Fibroblast of skin of back (primary cell): ENCODE measurements around the gene MYO1D.
A peak's percentile ranks its signal among the peaks of the same experiment; 100 is the strongest.

ENCODE experiments used
- DNase-seq: peaks from one replicate; pipeline ENCODE4 v3.0.0-alpha.2; 2013

MYO1D gene

GRCh38 chr17:32615326-32615725 is 261.6 kb downstream of the MYO1D start:
- no peak for DNase-seq

DNA sequence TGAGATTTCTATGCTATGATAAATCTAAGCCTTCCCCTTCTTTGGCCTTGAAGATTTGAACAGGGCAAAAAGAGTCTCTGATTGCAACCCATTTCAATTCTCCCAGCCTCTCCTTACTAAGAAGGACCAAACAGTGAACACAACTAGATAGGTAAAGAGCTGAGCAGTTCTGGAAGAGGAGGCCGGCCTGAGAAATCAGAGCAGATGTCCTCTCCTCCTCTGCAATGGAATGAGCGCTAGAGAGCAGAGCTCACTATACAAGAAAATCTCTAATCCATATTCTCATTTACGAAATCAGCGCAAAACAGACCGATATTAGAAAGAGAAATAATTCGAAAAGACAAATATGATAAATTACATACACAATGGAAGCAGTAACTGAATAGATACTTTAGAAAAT is 266.0 kb downstream of the MYO1D start:
- DNase-seq: no peak

- no peak for DNase-seq
Observed at GRCh38 chr17:32609884-32610650, 266.9 kb downstream of the MYO1D start.

DNA sequence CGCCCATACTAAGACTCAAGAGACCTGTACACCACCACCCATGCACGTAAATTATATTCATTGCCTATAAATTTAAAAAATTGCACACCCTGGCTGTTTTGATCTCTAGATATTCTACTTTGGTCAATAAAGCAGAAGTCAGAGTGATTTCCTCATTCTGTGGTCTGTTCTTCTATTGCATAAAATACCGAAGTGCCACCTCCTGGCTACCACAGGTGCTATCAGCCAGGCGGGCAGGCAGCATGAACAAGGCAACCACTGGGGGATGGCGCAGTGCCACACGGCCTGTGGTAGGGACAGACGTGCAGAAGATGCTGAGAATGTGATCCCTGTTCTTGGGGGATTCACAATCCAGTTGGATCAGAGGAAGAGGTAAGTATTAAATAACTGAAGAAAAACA is 267.8 kb downstream of the MYO1D start:
- DNase-seq: peak; percentile 13

- DNase-seq: no peak
Observed at GRCh38 chr17:32608267-32608666, 268.7 kb downstream of the MYO1D start.

DNA sequence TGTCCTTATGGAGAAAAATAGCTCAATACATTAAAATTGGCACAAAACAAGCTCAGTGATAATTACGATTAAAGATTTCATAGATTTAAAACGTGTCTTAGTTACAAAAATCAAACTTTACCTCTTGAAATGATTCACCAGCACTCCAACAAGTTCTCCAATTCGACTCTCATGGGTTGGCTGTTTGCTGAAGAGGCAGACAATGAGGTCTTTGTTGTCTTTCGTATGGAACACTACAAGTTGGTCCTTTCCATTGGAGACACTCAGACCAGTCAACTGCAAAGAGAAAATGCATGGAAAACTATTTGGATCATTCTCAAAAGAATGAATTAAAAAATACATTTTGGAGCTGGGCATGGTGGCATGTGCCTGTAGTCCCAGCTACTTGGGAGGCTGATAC is 272.0 kb downstream of the MYO1D start:
- no peak for DNase-seq

DNA sequence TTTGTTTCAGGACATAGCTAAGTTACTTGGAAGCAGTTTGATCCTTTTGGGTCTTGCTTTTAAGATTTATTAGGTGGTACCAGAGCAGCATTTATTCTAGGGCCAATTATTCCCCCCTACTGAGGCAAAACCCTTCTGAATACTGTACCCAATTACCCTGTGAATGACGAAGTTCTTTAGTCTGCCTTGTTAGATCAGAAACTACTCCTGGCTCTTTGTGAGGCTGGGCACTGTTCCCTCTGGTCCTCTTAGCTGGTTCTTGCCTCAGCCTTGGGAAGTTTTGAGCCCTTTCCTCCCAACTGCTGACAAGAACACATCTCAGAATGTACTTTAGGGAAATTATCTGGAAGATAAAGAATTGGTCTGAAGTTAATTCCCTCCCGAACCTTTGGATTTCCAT is 274.5 kb downstream of the MYO1D start:
- DNase-seq: no peak

- no peak for DNase-seq
Observed at GRCh38 chr17:32601866-32602265, 275.1 kb downstream of the MYO1D start.

DNA sequence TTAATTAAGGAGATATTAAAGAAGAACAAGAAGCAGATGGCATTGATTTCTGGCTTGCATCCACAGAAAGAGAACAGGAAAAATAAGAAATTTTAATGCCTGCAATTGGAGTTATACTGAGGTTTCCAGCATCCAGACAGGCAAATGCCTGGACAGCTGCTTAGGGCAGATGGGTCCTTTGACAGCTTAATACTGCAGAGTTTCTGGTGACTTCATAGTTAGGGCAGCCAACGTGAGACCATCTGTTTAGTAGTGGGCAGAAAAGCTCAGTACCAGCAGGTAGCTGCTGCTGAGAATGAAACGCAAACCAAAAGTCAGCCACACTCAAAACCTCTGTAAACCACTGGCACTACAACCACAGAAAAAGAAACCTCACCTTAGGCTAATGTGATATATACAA is 280.3 kb downstream of the MYO1D start:
- no peak for DNase-seq

- no peak for DNase-seq
Observed at GRCh38 chr17:32596206-32596605, 280.7 kb downstream of the MYO1D start.

GRCh38 chr17:32593003-32593402 is 283.9 kb downstream of the MYO1D start:
- DNase-seq: no peak

GRCh38 chr17:32591405-32591804 is 285.5 kb downstream of the MYO1D start:
- DNase-seq: no peak

- DNase-seq: no peak
Observed at GRCh38 chr17:32590974-32591373, 285.9 kb downstream of the MYO1D start.

GRCh38 chr17:32588982-32589381 is 287.9 kb downstream of the MYO1D start:
- DNase-seq: no peak

- DNase-seq: no peak
Observed at GRCh38 chr17:32588135-32588534, 288.8 kb downstream of the MYO1D start.

GRCh38 chr17:32586666-32587065 is 290.3 kb downstream of the MYO1D start:
- DNase-seq: peak; percentile 80

DNA sequence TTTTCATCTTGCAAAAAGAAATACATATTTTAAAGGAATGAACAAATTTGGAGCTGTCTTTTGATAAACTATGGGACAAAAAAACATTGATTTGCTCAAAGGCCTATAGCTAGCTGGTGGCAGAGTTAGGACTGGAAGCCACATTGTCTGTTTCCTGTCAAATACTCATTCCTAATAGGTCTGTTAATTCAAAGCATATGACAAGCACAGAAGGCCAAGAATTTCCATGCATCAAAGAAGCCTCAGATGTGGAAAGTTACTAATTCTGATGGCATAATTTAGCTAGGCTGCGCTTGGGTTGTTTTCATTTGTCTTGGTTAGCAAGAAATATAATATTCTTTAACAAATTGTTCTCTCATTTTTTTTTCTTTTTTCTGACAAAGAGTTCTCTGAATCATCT is 292.1 kb downstream of the MYO1D start:
- peak; percentile 34 for DNase-seq

GRCh38 chr17:32583053-32583452 is 293.9 kb downstream of the MYO1D start:
- DNase-seq: no peak

DNA sequence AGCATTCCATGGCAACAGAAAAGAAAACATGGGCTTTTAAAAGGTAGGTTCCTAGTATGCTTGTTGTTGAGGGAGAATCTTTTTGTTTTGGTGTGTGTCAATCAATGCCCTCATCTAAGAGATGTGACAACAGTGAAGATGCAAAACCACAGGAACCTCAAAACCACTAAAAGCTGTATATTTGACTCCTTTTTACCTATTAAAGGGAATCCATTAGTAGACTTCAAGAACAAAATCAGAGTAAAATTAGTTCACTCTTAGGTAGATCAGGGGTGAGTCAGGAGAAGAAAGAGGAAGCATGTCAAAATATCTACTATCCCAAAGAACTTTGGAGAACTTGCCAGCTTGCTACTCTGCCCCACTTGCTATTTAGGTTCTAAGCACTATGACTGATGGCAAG is 301.1 kb downstream of the MYO1D start:
- DNase-seq: no peak

DNA sequence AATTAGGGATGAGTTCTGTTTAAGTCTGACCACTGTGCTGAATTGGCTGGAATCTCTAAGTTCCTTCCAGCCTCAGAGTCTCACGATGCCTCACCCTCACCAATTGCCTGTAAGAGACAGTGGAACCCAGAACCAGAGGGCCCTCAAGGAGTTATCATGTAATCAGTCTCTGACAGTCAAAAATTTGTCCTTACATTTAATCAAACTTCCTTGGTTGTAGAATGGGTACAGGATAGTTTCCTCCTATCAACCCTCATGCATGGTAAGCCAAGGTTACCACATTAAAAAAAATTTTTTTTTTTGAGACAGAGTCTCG is 306.9 kb downstream of the MYO1D start:
- DNase-seq: no peak

DNA sequence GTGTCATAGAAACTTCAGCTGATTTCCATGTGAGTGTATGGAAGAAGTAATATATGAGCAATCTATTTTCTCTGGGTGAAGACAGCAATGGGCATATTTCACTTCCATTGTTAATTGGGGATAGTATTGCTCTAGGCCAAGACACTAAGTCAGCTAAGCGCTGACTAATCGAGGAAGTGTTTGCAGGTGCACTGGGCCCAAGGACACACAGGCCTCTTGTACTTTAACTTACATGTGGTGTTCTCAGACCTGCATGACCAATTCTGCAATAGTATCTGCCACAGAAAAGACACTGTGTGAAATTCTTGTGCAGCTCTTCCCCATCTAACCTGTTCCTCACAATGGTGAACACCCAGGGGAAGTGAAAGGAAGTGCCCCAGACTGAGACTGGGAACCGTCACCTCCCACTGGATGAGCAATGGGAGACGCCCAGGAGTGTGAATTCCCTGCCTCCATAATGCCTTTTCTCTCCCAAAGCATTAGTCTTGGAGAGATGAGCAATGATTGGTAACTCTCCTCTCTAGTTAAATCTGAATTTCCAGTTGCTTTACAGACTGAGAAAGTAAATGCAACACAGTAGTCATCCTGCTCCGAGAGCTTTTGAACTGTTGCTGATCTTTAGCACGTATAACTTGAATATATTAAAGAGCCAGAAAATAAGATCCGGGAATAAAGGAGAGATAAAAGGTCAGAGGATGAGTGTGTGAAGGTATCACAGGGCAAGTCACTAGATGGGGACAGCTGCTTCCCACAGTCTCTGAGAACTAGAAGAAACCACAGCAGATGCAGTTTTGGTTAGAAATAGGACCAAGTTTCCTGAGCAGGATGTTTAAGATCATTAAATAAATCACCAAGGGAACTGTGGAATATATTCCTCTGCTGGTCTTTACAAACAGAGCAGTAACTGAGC is 307.5 kb downstream of the MYO1D start:
- DNase-seq: peak; percentile 54

- no peak for DNase-seq
Observed at GRCh38 chr17:32568705-32569104, 308.2 kb downstream of the MYO1D start.

DNA sequence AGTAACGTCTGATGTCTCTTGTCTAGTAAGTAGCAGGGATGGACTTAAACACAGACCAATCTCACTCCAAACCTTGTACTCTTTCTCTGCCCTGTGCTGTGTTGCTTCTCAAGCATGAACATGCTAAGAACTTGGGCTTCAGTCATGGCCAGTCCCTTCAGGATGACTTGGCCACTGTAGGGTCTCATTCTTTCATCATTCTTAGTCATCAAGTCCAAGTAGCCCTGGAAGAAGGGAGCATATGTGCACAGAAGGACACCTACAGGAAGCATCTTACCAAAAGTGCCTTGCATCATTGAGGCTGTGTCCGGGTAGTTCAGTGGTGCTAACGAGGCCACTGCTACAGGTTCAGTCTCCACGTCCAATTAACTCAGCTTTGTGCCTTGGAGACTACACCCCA is 309.4 kb downstream of the MYO1D start:
- DNase-seq: no peak

DNA sequence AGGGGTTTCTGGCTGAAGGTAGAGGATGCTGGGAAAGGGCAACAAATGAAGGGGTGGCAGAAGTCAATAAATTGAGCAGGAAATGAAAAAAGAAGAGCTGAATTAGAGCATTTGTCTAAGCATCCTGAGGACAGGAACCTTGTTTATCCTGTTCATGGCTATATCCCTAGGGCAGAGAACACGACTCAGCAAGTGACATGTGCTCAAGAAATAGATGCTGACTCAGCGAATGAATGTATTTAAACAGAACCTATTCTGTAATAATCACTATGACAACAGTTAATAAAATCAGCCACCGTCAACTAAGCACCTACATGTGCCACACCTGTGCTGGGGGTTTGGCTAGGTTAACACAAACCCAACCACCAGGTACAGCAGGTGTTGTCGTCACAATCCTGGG is 309.8 kb downstream of the MYO1D start:
- no peak for DNase-seq
